Stimulated activated CD4-positive, alpha-beta T cell treated with anti-CD3 and anti-CD28 coated beads, Interleukin-1b, Interleukin-23, amount 100 ng/mL, for 48 hours (primary cell): ENCODE results near the gene CMTM5.

Experiments
- DNase-seq: peaks from one replicate; pipeline ENCODE4 v3.0.0-alpha.2; 2020

CMTM5 gene, protein sequence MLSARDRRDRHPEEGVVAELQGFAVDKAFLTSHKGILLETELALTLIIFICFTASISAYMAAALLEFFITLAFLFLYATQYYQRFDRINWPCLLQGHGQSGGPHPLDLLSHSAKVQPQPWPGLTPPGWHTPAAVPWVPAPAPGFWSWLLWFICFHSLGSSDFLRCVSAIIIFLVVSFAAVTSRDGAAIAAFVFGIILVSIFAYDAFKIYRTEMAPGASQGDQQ

DNA sequence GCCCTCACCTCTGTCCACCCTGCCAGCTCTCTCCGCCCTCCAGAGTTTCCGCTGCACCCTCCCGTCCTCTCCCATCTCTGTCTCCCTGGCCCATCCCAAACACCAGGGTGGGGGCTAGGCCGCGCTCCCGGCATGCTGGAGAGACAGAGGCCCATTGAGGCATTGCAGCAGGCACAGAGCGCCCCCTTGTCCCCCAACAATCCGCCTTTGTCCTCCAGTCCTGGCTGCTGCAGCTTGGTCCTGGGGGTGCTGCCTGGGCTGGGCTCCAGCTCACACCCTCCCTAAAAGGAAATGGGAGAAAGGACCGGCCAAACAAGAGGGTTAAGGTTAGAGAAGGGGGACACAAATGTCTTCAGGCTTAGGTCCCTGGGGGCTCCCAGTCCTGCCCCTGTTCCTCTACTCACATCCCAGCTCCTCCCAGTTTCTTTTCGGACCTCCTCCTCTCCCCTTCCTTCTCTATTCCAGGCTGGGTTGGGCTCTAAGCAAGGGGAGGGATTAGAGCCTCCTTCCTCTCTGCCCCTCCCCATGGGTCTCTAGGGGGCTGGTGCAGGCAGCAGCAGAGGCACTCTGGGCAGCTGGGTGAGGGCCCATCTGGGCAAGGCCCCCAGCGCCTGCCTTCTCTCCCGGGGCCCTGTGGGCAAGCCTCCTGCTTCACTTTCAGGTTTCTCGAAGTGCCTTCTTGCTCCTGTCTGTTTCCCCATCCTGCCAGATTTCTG is at the start of gene CMTM5:
Gene CMTM5 (plus strand): TSS at position 565 of the 716 bp plus-strand sequence. CDS start 206 bp downstream, outside the sequence.
- DNase-seq: no peak

DNA sequence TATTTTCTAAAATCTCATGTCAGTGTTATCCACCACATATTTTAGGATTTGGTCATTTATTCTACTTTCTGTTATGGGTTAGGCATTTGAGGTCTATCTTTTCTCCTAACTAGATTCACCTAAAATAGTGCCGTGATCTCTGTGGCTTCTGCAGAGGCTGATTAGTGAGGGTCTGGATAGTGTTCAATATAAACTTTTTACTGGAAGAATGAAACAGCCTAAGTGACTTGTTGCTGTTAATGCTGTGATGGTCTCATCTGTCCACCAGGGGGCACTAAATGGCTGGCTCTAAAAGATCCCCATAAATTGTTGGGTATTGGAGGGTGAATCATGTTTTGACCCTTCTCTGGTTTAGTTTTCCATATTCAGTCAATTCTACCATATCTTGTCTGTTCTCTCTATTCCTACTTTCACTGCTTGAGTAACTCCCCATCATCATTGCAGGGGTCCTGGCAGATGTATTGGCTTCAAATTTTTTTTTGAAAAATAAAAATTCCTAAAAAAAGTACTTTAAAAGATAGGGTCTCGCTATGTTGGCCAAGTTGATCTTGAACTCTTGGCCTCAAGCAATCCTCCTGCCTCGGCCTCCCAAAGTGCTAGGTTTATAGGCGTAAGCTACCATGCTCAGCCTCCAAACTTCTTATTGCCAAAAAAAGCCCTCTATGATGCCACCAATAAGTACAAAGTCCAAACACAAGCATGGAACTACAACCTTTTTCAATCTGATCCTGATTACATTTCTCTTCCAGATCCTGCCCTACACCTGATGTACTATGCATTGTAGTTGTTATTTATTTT is 48.7 kb upstream of the CMTM5 start:
- peak; percentile 71 for DNase-seq

DNA sequence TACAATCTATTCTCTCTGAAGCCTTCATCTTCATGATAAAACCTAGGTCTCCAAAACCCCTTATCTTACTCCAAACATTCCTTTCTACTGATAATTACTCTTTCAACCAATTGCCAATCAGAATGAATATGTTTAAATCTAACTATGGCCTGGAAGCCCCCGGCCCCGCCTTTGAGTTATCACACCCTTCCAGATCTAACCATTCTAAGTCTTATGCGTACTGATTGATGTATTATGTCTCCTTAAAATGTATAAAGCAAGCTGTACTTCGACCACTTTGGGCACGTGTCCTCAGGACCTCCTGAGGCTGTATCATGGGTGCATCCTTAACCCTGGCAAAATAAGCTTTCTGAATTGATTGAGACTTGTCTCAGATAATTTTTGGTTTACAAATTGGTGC is 41.2 kb upstream of the CMTM5 start:
- DNase-seq: no peak

DNA sequence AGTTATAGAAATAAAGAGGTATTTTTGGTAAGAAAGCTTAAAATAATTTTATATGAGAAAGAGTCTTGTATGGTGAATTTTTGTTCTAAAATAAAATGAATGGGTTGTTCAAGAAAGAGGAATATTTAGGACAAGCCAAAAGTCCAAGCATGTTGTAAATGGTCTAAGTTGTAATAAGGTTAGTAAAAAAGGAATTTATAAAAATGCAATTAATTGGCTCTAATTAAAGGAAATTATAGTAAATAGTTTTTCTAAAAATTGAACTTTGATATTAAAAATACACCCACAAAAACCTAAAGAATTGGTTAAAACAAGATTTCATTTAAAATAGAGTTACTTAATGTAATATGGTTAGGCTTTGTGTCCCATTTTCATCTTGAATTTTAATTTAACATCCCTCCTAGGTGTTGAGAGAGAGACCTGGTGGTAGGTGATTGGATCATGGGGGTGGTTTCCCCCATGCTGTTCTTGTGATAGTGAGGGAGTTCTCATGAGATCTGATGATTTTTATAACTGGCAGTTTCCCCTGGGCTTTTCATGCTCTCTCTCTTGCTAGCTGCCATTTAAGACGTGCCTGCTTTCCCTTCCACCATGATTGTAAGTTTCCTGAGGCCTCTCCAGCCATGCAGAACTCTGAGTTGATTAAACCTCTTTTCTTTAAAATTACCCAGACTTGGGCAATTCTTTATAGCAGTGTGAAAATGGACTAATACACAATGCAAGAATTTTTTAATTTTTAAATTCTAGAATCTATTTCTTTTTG is 37.2 kb upstream of the CMTM5 start:
- DNase-seq: no peak

DNA sequence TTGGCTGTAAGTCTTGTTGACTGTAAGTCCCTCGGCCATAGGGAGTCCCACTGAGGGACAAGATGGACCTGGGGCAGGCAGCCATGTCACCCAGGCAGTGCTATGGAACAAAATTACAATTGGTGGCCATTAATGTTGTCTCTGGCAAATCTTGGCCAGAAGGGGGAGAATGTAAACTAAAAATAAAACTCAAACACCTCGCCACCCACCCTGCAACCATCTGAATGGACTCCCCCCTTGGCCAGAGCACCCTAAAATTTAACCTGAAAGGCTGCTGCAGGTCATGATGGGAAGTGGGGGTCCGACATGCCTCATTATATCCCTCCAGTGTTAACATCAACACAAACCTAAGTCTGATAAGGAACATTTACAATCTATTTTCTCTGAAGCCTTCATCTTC is 32.4 kb upstream of the CMTM5 start:
- DNase-seq: no peak

DNA sequence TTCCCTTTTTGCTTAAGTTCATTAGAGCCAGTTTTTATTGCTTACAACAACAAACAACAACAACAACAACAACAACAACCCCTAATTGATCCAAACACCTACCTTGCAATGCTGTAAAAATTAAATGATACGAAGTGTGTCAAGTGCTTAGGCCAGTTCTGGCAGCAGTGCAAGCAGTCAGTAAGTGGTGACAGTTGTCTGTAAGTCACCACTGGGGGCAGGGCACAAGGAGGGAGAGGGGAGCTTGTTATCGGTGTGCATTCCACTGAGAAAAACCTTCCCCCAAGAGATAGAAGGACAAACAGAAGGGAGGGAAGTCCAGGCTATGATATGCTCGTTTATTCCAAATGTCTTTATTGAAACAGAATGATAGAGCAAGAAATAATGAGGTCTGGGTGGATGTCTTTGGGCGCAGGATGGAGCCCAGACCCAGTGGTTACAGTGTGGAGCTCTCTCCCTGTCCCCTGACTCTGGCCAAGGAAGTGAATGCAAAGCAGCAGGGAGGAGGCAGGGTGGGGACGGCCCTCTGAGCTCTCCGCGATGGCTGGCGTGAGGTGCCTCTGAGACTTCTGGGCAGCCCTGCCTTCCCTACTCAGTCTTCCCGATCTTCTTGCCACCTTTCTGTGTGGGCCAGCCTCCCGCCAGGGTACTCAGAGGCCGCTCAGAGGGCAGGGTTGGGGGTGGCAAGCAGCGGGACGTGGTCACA is 30.7 kb upstream of the CMTM5 start:
- DNase-seq: no peak

DNA sequence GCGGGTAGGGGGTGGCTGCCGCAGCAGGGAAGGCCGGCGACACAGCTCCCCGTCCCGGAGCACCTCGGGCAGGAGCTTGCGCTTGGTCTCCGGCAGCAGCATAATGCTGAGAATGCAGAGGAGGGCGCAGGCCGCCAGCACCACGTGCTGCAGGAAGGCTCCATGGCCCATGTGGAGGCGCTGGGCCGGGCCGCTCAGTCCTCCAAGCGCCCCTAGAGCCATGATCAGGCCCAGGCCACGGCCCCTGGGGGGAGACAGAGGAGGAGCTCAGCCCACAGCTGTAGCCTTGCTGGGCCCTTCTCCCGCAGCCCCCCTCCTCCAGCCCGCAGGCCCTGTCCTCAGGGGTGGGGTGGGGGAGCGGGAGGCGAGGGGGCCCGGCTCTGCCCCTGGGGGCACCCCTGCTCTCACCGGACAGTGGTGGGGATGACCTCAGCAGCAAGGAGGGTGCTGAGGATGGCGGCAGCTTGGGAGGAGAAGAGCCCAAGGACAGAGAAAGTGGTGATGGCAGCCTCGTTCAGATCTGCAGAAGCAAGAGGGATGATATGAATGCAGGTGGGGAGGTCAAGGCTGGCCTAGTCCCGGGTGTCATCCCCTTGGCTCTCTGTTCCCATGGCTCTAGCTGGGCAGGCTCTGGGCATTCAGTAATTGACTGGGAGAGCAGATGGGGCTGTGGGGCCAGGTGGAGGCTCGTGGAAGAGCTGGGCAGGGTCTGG is 30.0 kb upstream of the CMTM5 start:
- no peak for DNase-seq

DNA sequence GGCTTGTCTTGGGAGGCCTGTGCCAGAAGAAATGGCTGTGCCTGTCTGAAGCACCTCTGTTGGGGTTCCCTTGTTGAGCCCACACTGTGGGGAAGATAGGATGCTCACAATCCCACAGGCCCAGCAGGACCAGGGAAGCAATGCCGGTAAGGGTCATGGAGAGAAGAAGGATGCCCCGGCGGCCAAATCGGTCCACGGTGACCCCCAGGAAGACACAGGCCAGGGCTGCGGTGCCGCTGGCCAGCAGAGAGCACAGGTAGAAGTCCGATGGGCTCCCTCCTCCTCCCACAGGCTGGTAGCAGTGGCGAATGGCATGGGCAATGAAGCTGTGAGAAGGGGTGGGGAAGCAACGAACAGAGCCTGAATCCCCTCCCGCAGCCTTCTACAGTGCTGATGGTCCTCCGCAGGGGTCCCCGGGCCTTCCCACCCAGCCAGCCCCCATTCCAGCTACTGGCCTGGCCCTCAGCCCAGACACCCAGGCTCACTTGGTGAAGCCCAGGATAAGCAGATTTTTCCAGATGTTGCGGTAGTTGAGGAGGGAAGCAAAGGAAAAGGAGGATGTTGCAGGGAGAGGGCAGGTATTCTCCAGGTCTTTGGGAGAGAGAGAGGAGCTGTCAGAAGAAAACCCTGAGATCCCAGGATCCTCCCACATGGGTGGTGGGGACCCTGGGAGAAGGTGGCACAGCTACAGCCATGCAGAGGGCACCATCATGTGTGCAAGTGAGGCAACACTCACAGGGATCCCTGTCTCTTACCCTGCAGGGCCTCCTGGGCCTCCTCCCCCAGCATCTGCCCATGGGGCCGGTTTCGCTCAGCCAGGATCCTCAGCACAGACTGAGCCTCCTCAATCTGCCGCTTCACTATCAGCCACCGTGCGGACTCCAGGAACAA is 29.2 kb upstream of the CMTM5 start:
- no peak for DNase-seq

DNA sequence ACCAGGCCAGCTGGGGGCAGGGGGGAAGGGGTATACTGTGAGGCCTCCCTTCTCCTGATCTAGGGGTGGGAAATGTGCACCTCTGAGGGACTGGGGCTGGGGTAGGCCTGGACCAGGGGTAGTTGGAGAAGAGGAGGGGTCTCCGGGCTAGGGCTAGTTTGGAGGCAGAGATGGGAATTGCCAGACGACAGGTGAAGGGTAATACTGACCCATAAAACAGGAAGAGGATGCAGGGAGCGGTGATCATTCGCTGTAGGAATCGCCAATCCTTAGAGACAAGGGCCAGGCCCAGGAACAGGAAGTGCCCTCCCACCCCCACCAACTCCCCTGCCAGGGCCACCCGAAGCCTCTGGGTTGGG is 28.6 kb upstream of the CMTM5 start:
- DNase-seq: no peak

DNA sequence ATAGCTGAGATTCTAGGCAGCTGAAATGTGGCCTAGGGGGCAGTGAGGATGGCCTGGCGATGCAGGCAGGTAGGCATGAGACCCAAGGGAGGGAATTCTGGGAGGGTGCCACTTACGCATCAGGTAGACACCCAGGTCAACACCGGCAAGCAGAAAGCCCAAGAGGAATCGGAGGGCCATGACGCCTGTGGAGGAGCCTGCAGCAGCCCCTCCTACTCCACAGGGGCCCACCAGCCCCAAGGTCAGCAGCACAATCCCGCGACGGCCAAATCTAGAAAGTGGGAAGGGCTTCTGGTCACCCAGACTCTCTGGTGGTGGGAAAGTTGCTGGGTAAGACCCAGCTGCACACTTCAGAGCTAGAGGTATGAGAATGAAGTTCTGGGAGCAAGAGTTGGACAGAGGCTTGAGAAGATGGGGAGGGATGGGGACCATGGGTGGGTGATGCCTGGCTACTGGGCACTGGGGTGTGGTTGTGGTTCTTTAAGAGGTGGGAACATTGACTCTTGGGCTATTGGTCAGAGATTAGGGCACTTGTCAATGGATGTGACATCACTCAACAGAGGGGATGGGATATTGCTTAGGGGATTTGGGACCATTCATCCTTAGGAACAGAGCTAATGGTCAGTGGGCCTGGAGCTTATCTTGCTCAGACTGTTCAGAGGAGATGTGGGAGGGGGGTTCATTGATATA is 27.5 kb upstream of the CMTM5 start:
- DNase-seq: no peak

DNA sequence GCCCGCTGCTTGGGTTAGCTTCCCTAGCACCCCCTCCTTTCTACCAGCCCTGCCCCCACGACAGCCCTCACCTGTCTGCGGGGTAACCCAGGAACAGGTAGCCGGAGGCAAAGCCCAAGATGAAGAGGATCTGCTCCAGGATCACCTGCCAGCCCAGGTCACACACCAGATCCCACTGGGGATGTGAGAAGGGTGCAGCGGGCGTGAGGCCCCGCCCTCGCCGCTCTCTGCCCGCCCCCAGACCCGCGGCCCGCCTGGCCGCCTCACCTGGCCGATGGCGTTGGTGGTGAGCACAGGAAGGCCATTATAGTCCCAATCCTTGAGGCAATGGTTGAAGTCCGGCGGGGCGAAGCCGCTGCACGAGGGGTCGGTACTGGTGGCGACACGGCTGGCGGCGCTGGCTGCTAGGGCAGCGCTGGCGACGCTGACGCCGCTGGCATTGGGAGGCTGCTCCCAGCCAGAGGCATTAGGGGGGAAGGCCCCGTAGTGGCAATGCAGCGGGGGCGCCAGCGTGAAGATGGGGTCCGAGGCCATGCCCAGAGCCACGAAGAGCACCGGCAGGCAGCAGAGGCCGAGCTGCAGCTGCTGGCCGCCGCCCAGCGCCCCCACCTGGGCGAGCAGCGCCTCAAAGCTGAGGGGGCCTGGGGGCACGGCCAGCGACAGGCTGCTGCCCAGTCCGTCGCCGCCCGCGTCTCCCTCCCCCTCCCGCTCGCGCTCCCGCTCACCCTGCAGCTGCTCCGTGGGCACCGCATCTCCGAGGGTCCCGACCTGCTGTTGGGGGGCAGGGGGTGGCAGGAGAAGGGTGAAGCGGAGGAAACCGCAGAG is 25.0 kb upstream of the CMTM5 start:
- DNase-seq: no peak

DNA sequence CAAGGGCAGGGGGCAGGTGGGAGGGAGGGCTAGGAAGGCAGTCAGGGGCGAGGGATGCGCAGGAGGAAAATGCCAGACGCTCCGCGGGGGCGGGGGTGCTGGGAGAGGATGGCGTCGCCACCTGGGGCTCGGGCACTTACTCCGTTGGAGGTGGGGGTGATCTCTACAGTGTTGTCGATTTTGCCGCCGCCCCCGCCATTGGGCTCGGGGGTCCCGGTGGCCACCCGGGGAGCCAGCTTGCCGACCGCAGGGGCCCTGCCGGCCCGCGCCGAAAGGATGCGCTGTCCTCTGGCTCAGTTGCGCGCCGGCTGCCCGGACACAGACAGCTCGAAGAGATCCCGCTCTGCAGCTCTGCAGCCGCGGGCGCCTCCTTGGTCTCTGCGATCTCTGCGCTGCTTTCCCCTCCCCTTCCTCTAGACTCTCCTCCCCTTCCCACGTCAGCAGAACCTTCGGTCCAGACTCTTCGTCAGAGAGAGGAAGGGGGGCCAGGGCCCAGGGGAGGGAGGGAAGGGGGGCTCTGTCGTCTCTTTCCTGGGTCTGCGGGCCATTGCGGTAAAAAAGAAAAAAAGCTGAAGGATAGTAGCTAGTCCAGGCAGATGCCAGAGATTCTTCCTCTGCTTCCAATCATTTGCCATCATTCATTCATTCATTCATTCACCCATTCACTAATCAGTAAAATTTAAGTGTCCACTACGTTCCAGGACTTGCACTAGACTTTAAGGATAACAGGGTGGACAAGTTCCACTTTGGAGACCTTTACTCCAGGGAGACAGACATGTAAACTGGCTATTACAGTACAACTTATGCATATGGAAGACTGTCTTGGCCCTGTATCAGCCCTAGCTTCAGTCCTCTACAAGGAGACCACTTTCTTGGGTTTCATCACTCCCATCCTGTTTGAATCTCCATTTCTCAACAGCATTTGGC is 24.1 kb upstream of the CMTM5 start, which contains the start of gene SLC22A17:
Gene SLC22A17 (minus strand): TSS at position 382 of the 927 bp plus-strand sequence.
- DNase-seq: peak; percentile 52

DNA sequence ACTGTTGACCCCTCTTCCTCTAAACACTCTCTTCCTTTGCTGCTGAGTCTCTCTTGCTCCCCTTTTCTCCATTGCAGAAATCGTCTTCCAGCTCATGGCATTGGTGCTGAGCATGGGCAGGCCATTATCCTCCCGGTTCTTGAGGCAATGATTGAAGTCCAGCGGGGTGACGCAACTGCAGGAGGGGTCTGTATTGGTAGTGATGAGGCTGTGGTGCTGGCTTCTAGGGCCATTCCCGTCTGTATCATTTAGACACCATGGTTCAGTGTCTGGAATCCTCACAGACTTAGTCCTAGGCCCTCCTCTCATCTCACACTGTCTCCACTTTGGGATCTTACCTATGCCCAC is 23.4 kb upstream of the CMTM5 start:
- DNase-seq: no peak

DNA sequence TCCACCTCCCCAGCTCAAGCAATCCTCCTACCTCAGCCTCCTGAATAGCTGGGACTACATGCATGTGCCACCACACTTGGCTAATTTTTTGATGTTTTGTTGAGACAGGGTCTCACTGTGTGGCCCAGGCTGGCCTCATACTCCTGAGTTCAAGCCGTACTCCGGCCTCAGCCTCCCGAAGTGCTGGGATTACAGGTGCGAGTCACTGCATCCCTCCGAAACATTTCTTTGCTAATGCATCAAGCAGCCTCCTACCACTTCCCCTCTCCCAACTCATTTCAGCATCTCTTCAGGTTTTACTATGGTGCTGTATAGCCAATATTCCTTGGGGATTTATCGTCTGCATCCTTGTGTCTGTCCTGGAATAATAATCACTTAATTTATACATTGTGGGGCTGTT is 21.9 kb upstream of the CMTM5 start:
- no peak for DNase-seq

DNA sequence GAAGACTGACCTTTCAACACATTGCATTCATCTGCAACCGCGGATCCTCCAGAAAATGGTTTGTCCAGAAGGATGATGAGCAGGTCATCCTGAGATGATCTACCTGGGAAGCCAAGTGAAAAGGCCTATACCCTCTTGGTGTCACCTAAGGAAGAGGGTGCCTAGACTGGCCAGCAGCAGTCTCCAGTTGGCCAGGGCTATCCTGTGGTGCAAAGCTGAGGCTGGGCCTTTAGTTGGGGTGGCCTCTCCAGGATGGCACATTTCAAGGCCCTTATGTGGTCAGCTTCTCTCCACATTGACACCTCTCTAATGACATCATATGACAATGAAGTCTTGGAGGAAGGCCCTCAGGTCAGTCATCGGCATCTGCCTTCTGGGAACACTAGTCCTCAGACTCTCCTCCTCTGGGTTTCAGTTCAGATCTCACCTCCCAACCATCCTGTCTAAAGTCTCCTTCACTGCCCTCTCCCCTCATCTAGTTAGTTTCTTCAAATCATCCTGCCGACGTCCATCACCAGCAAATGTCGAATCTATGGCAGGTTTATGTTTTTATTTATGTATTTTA is 20.9 kb upstream of the CMTM5 start:
- no peak for DNase-seq

DNA sequence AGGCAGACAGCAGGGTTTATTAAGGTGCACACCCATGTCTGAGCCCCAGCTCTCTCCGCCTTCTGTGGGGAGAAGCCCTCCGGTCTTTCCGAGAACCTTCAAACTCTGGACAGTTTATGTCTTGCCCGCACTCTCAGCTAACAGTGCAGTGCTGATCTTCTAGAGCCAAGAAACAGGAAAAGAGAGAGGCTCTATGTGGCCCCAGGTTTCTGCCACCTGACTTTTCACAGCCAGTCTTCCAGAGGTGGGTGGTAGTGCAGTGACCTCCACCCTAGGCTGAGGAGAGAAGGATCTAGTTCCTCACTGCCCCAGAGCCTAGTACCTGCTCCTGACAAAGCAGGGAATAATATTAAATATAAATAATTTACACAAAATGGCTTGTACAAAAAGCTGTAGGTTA is 20.2 kb upstream of the CMTM5 start:
- no peak for DNase-seq

DNA sequence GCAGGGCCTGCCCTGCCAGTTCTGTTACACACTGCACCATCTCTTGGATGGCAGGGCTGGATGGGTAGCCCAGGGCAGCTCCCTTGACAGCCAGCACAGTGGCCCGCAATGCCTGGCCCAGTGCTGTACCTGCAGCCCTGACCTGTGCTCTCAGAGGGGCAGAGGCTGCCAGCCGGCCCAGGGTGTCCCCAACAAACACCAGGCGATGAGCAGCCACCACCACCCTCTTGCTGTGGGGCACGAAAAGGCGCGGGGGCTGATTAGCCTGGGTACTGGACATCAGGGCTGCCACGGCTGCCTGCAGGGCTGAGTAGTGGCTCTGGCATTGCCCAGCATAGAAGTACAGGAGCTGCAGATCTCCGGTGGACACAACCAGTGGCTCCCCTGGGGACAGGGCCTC is 19.6 kb upstream of the CMTM5 start:
- no peak for DNase-seq

DNA sequence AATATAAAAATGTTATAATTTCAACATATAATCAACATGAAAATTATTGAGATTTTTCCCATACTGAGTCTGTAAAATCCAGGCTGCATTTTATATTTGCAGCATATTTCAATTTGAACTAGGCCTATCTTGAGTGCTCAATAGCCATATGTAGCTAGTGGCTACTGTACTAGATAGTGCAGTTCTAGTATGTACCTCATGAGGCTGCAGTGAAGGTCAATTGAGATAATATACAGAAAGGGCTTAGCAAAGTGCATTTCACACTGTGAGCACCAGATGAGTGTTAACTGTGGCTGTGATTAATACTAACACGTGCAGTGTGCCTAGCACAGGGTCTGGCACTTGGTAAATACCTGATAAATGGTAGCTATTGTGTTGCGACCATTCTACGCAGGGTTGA is 18.8 kb upstream of the CMTM5 start:
- no peak for DNase-seq
